Suprapubic skin (tissue), 4 donors: ENCODE data around the gene RAB42. TPM values are rescaled to one million over a fixed set of nuclear protein-coding genes. Genes with fewer than 3 reads are reported as not detected.

Experiments used
- DNase-seq, 2 donors: peaks; one replicate each; pipeline ENCODE4 v3.0.0-alpha.2; 2019; ENCODE audit warnings: low spot score in 2 of 2
- H3K27ac ChIP-seq: fragments of 200-600 bp; sonication (generic); one replicate; pipeline ENCODE4 v1.5.1; 2019
- H3K27me3 ChIP-seq: fragments of 200-600 bp; sonication (generic); one replicate; pipeline ENCODE4 v1.5.1; 2019
- H3K36me3 ChIP-seq: fragments of 200-600 bp; sonication (generic); one replicate; pipeline ENCODE4 v1.5.1; 2019
- H3K4me1 ChIP-seq: fragments of 200-600 bp; sonication (generic); one replicate; pipeline ENCODE4 v1.5.1; 2019
- H3K4me3 ChIP-seq: fragments of 200-600 bp; sonication (generic); one replicate; pipeline ENCODE4 v1.5.1; 2019; ENCODE audit warnings: mild to moderate bottlenecking
- H3K9me3 ChIP-seq: fragments of 200-600 bp; sonication (generic); one replicate; pipeline ENCODE4 v1.5.1; 2019
- CTCF ChIP-seq, 2 donors: fragments of 200-600 bp in 1 of 2; fragments of 450-650 bp in 1 of 2; sonication (generic) in 1 of 2; IDR thresholded peaks; one replicate each; pipeline ENCODE4 v1.5.1; 2016 to 2019; ENCODE audit warnings: antibody characterized with exemption in 2 of 2, mild to moderate bottlenecking in 1 of 2, moderate library complexity in 1 of 2
- EP300 ChIP-seq: sonication (generic); formaldehyde crosslinking; IDR thresholded peaks from one replicate; pipeline ENCODE4 v1.6.1; 2017; ENCODE audit warnings: antibody characterized with exemption
- POLR2A ChIP-seq, 2 donors: fragments of 450-650 bp; IDR thresholded peaks; one replicate each; pipeline ENCODE4 v1.6.1; 2017; ENCODE audit warnings: antibody characterized with exemption in 2 of 2, mild to moderate bottlenecking in 2 of 2, moderate library complexity in 2 of 2
- POLR2AphosphoS5 ChIP-seq, 3 donors: sonication (generic); formaldehyde crosslinking; IDR thresholded peaks; one replicate each; pipeline ENCODE4 v1.6.1; 2017; ENCODE audit warnings: antibody characterized with exemption in 3 of 3
- WGBS: methylation state at CpG from one replicate; pipeline ENCODE4 v1.1.5; 2018; 5-methylcytosine and 5-hydroxymethylcytosine counted together
- total RNA-seq, 4 donors: library from RNA; depleted of rRNA; stranded (reverse); fragments of >200 nt; gene quantifications; one replicate each; pipeline ENCODE4 v1.1.0, GENCODE V29; 2016

The RAB42 gene, protein sequence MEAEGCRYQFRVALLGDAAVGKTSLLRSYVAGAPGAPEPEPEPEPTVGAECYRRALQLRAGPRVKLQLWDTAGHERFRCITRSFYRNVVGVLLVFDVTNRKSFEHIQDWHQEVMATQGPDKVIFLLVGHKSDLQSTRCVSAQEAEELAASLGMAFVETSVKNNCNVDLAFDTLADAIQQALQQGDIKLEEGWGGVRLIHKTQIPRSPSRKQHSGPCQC
- total RNA-seq: 1 to 10 TPM in 2 of 4 donors, under 1 TPM in 1, not detected in 1; 0.70 to 1.4 (median 1.4) TPM

DNA sequence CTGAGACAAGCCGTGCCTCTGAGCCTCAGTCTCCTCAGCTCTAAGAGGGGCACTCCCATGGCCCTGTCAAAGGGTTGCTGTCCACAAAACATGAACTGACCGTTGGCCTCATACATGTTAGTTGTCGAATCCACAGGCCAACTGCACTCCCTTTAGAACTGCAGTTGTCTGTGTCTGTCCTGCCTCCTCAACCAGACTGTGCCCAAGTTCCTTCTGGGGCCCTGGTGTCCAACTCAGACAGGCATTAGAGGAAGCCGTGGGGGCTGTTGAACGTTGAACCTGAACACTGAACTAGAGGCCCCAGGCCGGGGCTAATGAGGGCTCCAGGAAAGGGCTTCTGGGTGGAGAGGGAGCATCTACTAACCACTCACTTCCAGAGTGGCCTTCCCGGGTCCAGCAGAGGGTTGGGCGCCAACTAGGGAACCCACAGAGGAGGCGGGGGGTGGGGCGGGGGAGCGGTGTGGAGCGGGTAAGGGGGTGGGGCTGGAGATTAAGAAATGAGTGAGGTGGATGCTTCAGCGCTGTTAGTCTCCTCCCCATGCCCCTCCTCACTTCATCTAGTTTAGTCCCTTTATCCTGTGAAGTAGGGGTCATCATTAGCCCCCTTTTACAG, at the start of gene RAB42:
Gene RAB42 (plus strand): TSS at position 558 of the 613 bp plus-strand sequence. CDS start 247 bp downstream, outside the sequence.
- H3K27me3 ChIP-seq: no peaks in the 10 kb centered on the region
- peak within 1 kb of the TSS; percentile 65 for H3K4me3 ChIP-seq
- H3K4me1 ChIP-seq: peaks cover 37% of the 10 kb centered on the region
- no peak for TF ChIP-seq EP300
- no peak for TF ChIP-seq POLR2AphosphoS5 (IDR thresholded peaks at IDR 0.05)
- TF ChIP-seq CTCF (IDR thresholded peaks at IDR 0.05): no peak
- no peak for TF ChIP-seq POLR2A (IDR thresholded peaks at IDR 0.05)
- WGBS: 37% methylated on average over 8 of the region's 13 CpGs
- peak in 1 of 2 donors; percentile 74 for DNase-seq
- no peaks in the 10 kb centered on the region for H3K9me3 ChIP-seq
- H3K27ac ChIP-seq: no peak within 1 kb of the TSS
- H3K36me3 ChIP-seq: no peaks in the 10 kb centered on the region

- Histone ChIP-seq H3K36me3 (no peaks in the 10 kb centered on the region), H3K27ac (no peak overlapping the region), H3K9me3 (no peaks in the 10 kb centered on the region), H3K4me3 (no peak overlapping the region), H3K4me1 (no peaks in the 10 kb centered on the region), H3K27me3 (no peaks in the 10 kb centered on the region)
- WGBS: 97% methylated on average over 4 of the region's 4 CpGs
- DNase-seq: no peak
- TF ChIP-seq POLR2AphosphoS5 (IDR thresholded peaks at IDR 0.05) (no peak), EP300 (no peak)
Measured at GRCh38 chr1:28545246-28545628, 46.8 kb upstream of the RAB42 start.

DNA sequence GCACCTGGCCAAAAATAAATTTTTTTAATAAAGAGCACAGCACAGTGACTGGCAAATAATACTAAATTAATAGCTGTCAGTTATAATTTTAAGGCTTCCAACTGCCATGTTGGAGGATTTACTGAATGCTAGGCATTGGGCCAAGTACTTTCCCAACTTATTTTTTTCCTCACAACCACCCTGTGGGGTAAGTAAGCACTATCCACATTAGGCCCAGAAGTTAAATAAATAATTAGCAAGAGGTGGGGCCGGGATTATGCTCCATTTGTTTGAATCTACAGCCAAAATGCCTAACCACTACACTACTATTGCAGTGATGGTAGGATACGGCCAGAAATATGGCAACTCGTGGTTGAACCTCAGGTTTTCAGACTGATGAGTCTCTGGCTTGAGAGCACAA, 43.7 kb upstream of the RAB42 start:
- DNase-seq: no peak
- no peaks in the 10 kb centered on the region for H3K27me3 ChIP-seq
- no peaks in the 10 kb centered on the region for H3K36me3 ChIP-seq
- TF ChIP-seq POLR2A (IDR thresholded peaks at IDR 0.05) (no peak), EP300 (no peak), POLR2AphosphoS5 (IDR thresholded peaks at IDR 0.05) (no peak), CTCF (IDR thresholded peaks at IDR 0.05) (no peak)
- no peak overlapping the region for H3K27ac ChIP-seq
- H3K9me3 ChIP-seq: no peaks in the 10 kb centered on the region
- H3K4me3 ChIP-seq: no peak overlapping the region
- 68% methylated on average over 3 of the region's 3 CpGs for WGBS
- peaks cover under 1% of the 10 kb centered on the region for H3K4me1 ChIP-seq

- Histone ChIP-seq H3K4me3 (no peak overlapping the region), H3K27me3 (no peaks in the 10 kb centered on the region), H3K9me3 (no peaks in the 10 kb centered on the region), H3K4me1 (peaks cover 15% of the 10 kb centered on the region), H3K27ac (no peak overlapping the region), H3K36me3 (peaks cover 14% of the 10 kb centered on the region)
- 93% methylated on average over 6 of the region's 6 CpGs for WGBS
- no peak for DNase-seq
- no peak for TF ChIP-seq EP300
- TF ChIP-seq CTCF (IDR thresholded peaks at IDR 0.05): no peak
- no peak for TF ChIP-seq POLR2A (IDR thresholded peaks at IDR 0.05)
- TF ChIP-seq POLR2AphosphoS5 (IDR thresholded peaks at IDR 0.05): no peak
Measured at GRCh38 chr1:28551381-28551780, 40.7 kb upstream of the RAB42 start.

GRCh38 chr1:28552758-28553663, 39.1 kb upstream of the RAB42 start, which contains the start of gene TRNAU1AP:
Gene TRNAU1AP, plus strand, starts transcription at chr1:28553085. Its CDS starts 26 bp downstream, at chr1:28553111.
- peak within 1 kb of the TSS; percentile 82 for H3K4me3 ChIP-seq
- no peaks in the 10 kb centered on the region for H3K27me3 ChIP-seq
- peak in 1 of 3 donors; percentile 52 for TF ChIP-seq POLR2AphosphoS5 (IDR thresholded peaks at IDR 0.05)
- no peak for TF ChIP-seq EP300
- peak; percentile 30 to 48 for TF ChIP-seq POLR2A (IDR thresholded peaks at IDR 0.05)
- H3K36me3 ChIP-seq: peaks cover 30% of the 10 kb centered on the region
- DNase-seq: peak; percentile 97 to 98
- peaks cover 15% of the 10 kb centered on the region for H3K4me1 ChIP-seq
- H3K27ac ChIP-seq: peak within 1 kb of the TSS; percentile 79
- H3K9me3 ChIP-seq: no peaks in the 10 kb centered on the region
- 0% methylated on average over 38 of the region's 63 CpGs for WGBS
